GM21526 (cell line): ENCODE results near the gene EVI5L.
"Not testable (repeated sequence)": the region's sequence is repeated elsewhere in the genome, so short reads cannot be mapped to it uniquely, and the experiment has no call there.

Source experiments
- ATAC-seq: cut with Tn5 transposase; IDR thresholded peaks from one replicate; pipeline ENCODE4 v1.9.1; 2021; ENCODE audit warnings: moderate library complexity; ENCODE audit not compliant: unreplicated experiment, low FRiP score

The EVI5L gene

GRCh38 chr19:7871437-7872305 is 41.7 kb downstream of the EVI5L start:
- no peak for ATAC-seq

DNA sequence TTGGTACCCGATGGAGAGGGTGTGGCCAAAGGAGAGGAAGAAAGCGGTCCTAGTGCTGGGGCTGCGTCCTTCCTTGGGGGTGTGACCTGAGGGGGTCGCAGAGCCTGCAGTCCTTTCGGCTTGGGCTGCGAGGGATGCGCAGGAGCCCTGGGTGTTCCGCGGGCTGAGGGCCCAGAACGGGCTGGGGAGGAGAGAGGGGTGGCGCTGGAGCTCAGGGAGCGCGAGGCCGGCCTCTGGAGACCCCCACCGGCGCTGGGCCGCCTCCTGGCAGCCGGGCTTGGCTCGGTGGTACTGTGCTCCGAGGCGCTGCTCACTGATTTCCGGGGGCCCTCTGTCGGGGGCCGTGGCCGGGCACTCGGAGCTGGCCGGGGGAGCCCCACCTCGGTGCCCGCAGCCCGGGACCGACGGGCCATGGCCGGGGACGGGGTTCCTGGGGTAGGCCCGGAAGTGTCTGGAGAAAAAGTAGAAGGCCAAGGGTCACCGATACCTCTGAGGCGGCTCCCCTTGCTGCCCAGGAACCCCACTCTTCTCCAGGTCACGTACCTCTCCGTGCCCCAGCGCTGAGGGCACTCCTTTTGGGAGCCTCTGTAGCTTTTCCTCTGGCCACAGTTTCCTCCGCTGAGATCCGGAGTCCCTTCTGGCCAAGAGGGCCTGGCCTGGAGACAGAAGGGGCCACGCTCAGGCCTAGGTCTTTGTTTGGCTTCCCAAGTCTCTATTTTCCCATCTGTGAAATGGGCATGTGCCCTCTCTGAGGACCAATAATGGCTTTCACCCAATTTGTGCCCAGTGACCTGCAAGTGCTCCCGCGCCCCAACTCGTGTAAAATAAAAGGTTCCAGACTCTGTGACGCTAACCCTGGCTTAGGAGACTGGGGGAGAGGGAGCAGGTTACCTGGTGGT is 42.5 kb downstream of the EVI5L start:
- ATAC-seq, result no peak

- no peak for ATAC-seq
Measured at GRCh38 chr19:7873304-7874075, 43.5 kb downstream of the EVI5L start.

DNA sequence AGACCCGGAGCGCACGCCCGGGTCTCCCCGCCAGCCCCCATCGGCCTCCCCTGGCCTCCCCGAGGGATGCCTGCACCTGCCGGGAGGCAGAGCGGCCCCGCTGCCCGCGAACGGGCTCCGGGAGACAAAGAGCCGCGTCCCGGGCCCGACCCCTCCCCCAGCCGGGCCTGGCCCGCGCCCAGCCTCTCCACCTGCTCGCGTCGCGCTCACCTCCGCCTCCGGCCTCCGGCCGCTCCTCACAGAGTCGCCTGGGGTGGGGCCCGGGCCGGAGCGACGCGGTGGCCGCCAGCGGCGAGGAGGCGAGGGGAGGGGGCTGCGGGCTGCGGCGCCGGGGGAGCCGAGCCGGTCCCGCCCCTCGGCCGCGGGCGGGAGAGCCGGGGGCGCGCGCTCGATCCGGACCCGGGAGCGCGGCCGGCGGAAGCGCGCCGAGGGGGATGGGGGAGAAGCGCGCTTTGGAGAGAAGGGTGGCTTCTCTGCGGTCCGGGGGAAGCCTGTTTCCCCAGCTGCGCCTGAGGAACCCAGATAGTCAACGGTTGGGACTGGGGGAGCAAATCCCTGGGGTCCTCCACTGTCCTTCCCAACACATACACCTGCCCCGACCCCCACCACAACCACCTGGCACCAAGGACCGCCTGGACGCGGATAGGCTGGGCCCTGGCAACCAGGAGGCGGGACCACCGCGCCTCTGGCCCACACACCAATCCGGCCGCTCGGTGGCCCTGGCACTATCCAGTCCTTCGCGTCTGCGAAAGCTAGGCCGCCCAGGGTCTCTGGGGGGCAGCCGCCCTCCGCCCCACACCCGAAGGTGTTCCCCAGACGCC is 44.3 kb downstream of the EVI5L start, which contains the start of gene PRR36:
Gene PRR36 (minus strand): TSS at position 315 of the 821 bp plus-strand sequence. CDS start 701 bp downstream, outside the sequence.
- no peak for ATAC-seq

DNA sequence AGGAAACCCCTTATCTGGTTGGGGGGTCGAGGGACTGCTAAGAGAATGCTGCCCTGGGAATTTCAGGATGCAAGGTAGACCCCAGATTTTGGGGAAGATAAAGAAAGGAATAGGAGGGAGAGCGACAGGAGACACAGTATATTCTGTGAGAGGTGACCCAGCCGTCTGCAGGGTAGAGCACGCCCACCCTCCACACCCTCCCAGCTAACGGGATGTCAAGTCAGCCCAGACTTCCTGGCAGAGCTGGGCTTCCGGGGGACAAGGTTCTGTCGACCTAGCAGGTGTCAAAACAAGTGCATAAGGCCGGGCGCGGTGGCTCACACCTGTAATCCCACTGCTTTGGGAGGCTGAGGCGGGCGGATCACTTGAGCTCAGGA is 44.9 kb downstream of the EVI5L start:
- ATAC-seq, result no peak

- ATAC-seq, result no peak
Measured at GRCh38 chr19:7877249-7877836, 47.3 kb downstream of the EVI5L start.

- no peak for ATAC-seq
Measured at GRCh38 chr19:7879111-7879807, 49.2 kb downstream of the EVI5L start.

GRCh38 chr19:7879836-7880235 is 49.8 kb downstream of the EVI5L start:
- ATAC-seq, result no peak

DNA sequence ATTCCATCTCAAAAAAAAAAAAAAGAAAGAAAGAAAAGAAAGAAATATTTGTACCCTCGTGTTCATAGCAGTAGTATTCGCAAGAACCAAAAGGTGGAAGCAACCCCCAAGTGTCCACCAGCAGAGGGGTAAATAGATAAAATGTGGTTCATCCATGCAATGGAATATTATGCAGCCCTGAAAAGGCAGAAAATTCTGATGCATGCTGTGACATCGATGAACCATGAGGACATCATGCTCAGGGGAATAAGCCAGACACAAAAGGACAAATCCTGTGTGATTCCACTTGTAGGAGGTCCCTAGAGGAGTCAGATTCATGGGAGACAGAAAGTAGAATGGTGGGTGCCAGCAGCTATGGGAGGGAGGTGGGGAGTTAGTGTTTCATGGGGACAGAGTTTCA is 51.9 kb downstream of the EVI5L start:
- no peak for ATAC-seq

GRCh38 chr19:7883105-7883504 is 53.1 kb downstream of the EVI5L start:
- no peak for ATAC-seq

DNA sequence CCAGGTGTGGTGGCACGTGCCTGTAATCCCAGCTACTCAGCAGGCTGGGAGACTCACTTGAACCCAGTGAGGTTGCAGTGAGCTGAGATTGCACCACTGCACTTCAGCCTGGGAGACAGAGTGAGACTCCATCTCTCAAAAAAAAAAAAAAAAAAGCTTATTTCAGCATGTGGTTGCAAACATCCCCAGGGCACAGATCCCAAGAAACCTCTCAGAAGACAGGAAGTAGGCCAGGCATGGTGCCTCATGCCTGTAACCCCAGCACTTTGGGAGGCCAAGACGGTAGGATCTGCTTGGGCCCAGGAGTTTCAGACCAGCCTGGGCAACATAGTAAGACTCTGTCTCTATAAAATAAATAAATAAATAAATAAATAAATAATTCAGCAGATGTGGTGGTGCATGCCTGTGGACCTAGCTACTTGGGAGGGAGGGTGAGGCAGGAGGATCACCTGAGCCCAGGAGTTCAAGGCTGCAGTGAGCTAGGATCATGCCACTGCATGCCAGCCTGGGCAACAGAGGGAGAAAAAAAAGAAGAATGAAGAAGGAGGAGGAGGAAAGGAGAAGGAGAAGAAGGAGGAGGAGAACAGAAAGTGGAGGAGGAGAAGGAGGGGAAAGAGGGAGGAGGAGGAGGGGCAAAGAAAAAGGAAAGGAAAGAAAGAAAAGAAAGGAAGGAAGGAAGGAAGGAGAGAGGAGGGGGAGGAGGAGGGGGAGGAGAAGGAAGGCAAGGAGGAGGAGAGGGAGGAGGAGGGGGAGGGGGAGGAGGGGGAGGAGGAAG is 54.0 kb downstream of the EVI5L start:
- no peak for ATAC-seq

DNA sequence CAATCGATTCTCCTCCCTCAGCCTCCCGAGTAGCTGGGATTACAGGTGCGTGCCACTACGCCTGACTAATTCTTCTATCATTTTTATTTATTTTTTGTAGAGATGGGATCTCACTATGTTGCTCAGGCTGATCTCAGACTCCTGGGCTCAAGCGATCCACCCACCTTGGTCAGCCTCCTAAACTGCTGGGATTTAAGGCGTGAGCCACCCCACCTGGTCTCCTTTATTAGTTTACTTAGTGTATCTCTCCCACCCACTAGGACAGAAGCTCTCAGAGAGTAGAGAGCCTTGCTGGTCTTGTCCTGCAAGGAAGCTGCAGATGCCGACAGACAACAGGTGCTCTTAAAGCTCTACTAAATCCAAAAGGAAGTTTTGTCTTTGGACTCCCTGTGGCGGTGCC is 55.8 kb downstream of the EVI5L start:
- ATAC-seq, result no peak

DNA sequence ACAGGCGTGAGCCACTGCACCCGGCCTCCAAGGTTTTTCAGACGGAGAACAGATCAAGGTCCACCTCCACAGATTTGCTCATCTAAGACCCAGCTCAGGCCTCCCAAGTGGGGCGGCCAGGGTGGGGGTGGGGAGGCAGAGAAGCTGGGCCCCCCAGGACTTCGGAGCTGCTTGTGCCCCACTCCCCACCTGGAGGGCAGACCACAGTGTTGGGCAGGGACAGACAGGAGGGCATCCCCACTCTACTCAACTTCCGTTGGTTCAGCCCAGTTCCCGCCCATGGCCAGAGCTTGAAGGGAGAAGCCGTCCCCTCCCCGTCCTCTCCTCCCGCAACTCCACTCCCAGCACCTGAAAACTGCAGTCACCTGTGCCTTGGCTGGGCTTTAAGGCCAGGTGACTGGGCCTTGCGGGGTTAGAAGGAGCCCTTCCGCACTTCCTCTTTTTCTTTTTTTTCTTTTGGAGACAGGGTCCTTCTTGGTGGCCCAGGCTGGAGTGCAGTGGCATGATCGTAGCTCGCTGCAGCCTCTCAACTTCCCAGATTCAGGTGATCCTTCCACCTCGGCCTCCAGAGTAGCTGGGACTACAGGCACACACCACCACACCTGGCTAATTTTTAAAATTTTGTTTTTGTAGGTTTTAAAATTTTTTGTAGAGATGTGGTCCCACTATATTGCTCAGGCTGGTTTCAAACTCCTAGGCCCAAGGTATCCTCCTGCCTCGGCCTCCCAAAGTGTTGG is 57.6 kb downstream of the EVI5L start:
- no peak for ATAC-seq

DNA sequence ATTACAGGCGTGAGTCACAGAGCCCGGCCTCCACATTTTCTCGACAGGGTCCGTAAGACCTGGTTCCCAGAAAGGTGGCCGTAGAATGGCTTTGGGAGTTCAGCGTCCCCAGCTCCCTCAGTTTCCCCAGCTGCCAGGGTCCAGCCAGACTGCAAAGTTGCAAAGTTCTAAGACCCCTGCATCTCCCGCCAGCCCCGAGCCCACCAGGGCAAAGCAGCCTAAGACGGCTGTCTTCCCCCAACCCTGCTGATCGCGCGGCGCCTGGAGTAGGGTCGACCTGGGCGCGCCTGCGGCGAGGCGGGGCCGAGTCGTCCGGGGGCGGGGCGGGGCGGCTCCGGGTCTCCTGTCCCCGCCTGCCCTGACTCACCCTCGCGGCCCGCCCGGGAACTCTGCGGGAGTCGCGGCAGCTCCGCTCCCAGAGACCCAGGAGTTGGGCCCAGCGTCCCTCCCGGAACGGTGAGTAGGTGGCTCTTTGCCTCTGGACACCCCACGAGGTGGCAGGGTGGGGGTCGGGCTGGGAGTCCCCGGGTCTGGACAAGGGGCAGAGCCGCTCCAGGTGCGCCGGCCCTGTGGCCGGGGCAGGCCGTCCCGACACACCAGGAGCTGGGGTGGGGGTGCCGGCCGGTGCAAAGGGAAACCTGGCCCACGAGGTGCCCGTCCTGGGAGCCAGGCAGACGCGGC is 58.3 kb downstream of the EVI5L start, which contains the start of gene LRRC8E:
Gene LRRC8E (plus strand): TSS at position 366 of the 681 bp plus-strand sequence. CDS start 7,094 bp downstream, outside the sequence.
- ATAC-seq, result no peak

- no peak for ATAC-seq
Measured at GRCh38 chr19:7888826-7889217, 58.8 kb downstream of the EVI5L start.

DNA sequence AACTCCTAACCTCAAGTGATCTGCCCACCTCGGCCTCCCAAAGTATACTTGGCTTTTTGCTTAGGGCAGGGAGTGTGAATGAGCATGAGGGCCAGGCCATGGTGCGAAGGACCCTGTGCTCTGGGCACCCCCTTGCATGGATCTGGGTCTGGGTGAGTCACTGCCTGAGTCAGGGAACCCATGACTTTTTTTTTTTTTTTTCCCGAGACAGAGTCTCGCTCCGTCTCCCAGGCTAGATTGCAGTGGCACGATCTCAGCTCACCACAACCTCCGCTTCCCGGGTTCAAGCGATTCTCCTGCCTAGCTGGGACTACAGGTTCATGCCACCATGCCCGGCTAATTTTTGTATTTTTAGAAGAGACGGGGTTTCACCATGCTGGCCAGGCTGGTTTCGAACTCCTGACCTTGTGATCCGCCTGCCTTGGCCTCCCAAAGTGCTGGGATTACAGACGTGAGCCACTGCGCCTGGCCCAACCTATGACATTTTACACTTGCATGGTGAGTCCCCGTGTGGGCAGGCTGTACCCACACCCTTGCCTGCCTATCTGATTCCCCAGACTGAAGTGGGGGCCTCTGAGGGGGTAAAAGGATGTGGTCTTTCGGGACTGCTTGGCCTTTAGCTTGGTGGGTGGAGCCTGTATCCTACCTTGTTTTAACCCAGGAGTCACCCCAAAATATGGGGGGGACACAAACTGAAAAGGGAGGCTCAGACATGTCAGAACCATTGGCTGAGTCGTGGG is 63.5 kb downstream of the EVI5L start:
- ATAC-seq, result not testable (repeated sequence)
